Measurements from ENCODE around the gene CAMK2N1. TPM values are rescaled to one million over a fixed set of nuclear protein-coding genes. Genes with fewer than 3 reads are reported as not detected.

The CAMK2N1 gene
- total RNA-seq, 1 experiment from 2014 or later: 10.1 TPM

GRCh38 chr1:20481643-20482498 lies 4.1 kb downstream of the CAMK2N1 start:
- Mint-ChIP-seq H3K4me3 (no peak overlapping the region; the same call in 1 of the 2 replicates), H3K4me1 (peaks cover 38% of the 10 kb centered on the region), H3K36me3 (peaks cover 2% of the 10 kb centered on the region; the same call in 1 of the 2 replicates), H3K27ac (no peak overlapping the region; the same call in 1 of the 2 replicates), H3K9me3 (no peaks in the 10 kb centered on the region), H3K27me3 (ENCODE audit: low read depth) (peaks cover 56% of the 10 kb centered on the region)
- DNase-seq (ENCODE audit: low spot score) (no peak), ATAC-seq (no peak)
- POLR2A ChIA-PET: interaction anchor here (0.6 kb wide), 1 partner anchor 46 kb away, joined by 4 read pairs; no protein-coding TSS in a partner anchor
- TF ChIP-seq NR1H2 (CRISPR knock-in tag; IDR thresholded peaks at IDR 0.05) (no peak), FOXJ3 (CRISPR knock-in tag; IDR thresholded peaks at IDR 0.05; ENCODE audit: borderline replicate concordance) (no peak), GTF2I (CRISPR knock-in tag; conservative IDR thresholded peaks at IDR 0.05) (no peak)
- CTCF ChIA-PET: interaction anchor here (1.0 to 7.2 kb wide), 4 partner anchors 51 to 269 kb away, joined by 3 to 55 read pairs (median 18); no protein-coding TSS in a partner anchor

- no peak overlapping the region for H3K27ac Mint-ChIP-seq
- no peak overlapping the region; the same call in 1 of the 2 replicates for H3K4me3 Mint-ChIP-seq
- no peak for DNase-seq (ENCODE audit: low spot score)
- H3K4me1 Mint-ChIP-seq: peaks cover 44% of the 10 kb centered on the region
- H3K9me3 Mint-ChIP-seq: no peaks in the 10 kb centered on the region
- H3K27me3 Mint-ChIP-seq (ENCODE audit: low read depth): peaks cover 56% of the 10 kb centered on the region
- ChIA-PET POLR2A (no interaction called here), CTCF (interaction anchor here (1.0 to 7.2 kb wide), 2 partner anchors 50 to 119 kb away, joined by 3 to 55 read pairs; no protein-coding TSS in a partner anchor)
- H3K36me3 Mint-ChIP-seq: peaks cover 2% of the 10 kb centered on the region; the same call in 1 of the 2 replicates
- ATAC-seq: no peak
- no peak for TF ChIP-seq IRF1 (CRISPR knock-in tag; IDR thresholded peaks at IDR 0.05)
- TF ChIP-seq TEAD1 (CRISPR knock-in tag; IDR thresholded peaks at IDR 0.05): no peak
- TF ChIP-seq AR (CRISPR knock-in tag; IDR thresholded peaks at IDR 0.05): no peak
- TF ChIP-seq ZNF232 (CRISPR knock-in tag; IDR thresholded peaks at IDR 0.05): no peak
- TF ChIP-seq E2F1 (CRISPR knock-in tag; IDR thresholded peaks at IDR 0.05): no peak
- no peak for TF ChIP-seq ELF4 (CRISPR knock-in tag; IDR thresholded peaks at IDR 0.05; ENCODE audit: low read depth)
- TF ChIP-seq JUN (CRISPR knock-in tag; IDR thresholded peaks at IDR 0.05): no peak
- TF ChIP-seq OVOL2 (CRISPR knock-in tag; IDR thresholded peaks at IDR 0.05; ENCODE audit: borderline replicate concordance): no peak
- TF ChIP-seq E2F5 (CRISPR knock-in tag; IDR thresholded peaks at IDR 0.05): no peak
- no peak for TF ChIP-seq ATF3 (CRISPR knock-in tag; conservative IDR thresholded peaks at IDR 0.05)
- no peak for TF ChIP-seq E2F4 (CRISPR knock-in tag; IDR thresholded peaks at IDR 0.05; ENCODE audit: borderline replicate concordance, low read depth)
- no peak for TF ChIP-seq ERG (CRISPR knock-in tag; IDR thresholded peaks at IDR 0.05)
Measured at GRCh38 chr1:20480951-20481617, 4.9 kb downstream of the CAMK2N1 start.

Measured in WTC11 (cell line).